HG03066 (cell line): ENCODE data around the gene CFAP157.

Experiments used
- ATAC-seq: cut with Tn5 transposase; IDR thresholded peaks from one replicate; pipeline ENCODE4 v1.9.1; 2021; ENCODE audit warnings: low read depth; ENCODE audit not compliant: unreplicated experiment

Gene CFAP157

DNA sequence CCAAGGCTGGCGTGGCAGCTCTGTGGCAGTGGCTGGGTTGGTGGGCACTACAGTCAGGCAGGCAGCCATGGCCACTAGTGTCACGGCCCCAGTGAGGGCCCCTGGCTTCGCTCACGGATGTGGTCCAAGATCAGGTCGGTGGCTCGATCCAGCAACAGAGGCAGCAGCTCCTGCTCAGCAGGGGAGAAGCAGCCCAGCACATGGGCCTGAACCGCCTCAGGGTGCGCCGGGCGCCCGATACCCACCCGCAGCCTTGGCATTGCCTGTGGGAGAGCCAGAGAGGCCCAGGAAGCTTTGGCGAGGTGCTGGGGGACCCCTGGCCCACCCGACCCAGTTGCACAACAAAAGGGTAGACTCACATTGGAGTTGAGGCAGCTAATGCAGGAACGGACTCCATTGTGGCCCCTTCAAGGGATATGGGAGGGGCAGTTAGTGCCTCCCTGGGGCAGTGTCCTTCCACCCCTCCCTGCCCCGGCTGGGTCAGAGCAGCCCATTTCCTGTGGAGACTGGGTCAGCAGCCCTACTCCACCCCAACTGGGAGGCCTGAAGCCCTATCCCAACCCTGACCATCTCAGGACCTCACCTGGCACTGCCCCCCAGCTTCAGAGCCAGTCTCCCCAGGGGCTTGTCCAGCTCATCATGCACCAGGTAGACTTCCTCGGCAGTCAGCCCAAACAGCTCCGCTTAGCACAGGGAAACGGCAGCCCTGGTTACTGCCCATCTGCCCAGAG lies 7.4 kb downstream of the CFAP157 start:
- no peak for ATAC-seq

DNA sequence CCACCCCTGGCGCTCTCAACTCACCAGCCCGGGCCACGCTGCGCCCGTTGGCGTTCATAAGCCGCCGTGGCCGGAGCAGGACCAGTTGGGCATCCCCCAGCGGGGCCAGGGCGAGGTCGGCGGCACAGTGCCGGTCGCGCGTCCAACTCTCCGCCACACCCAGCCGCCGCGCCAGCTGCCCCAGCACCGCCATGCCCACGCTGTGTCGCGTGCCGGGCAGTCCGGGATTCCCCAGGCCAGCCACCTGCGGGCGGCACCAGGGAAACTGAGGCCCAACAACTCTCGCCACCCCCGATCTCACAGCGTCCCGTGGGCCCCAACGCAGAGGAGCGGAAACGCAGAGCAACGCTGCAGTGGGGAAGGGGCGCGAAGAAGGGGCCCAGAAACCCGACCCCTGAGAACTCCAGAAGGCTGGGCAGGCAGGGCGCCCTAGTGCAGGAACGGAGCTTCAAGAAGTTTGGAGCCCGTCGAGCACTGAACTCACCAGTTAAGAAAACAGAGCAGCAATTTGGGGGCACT lies 8.2 kb downstream of the CFAP157 start:
- ATAC-seq, result peak; percentile 8

DNA sequence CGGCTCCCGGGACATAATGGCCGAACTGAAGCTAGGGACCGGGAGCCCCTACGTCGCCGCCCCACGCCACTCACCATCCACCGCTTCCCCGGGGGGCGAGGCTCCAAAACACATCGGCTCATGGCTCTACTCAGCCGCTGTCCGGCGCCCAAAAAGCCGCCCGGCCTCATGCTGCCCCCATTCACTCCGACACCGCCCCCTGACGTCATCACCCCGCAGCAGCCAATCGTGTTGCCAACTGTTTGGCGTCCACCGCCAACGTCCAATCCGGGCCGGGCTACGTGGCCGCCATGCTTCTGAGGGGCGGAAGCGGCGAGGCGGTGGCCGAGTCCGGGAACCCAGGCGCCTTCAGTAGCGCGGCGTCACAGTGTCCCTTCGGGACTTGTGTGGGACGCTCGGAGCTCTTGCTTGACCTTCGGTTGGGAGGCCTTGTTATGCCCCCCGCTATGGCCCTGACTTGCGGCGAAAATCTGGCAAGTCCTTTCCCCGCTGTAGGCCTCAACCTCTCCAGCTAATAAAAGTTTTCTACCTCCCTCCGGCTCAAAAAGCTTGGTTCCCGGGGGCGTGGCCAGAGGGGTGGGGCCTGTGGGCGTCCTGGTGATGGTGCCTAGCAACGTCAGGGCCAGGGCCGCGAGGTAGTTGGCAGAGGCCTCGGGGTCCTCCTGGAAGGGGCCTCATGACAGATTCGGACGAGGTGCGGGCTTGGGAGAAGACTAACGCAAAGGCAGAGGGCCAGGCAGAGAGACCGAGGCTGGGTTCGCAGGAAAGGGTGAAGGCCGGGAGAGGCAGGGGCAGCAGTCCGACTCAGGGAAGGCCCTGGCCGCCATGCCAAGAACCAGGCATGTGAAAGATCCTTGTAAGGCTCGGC lies 8.9 kb downstream of the CFAP157 start, which contains the start of the genes PTRH1 and TTC16:
TSS of gene PTRH1 (minus strand) at position 194 of the 868 bp plus-strand sequence. CDS start at position 170, 24 bp downstream.
TSS of gene TTC16 (plus strand) at position 610 of the 868 bp plus-strand sequence. CDS start at position 677, 67 bp downstream.
- ATAC-seq, result peak; percentile 87

DNA sequence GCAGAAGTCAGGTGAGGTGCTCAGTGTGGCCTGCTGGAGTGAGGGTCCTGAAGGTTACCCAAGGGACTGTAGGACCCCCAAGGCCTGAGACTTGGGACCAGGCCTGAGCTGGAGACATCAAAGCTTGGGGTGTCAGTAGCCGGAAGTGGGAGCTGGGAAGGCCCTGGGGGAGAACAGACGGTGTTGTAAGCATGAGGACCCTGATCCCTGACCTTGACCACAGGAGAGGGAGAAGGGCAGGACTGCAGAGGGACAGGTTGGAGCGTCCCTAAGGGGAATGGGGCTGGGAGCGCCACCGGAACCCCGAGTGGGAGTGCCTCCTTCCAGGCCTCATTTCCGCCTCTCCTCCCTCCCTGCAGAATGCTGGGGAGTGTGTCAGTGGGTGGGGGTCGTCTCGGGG lies 9.6 kb downstream of the CFAP157 start:
- no peak for ATAC-seq

DNA sequence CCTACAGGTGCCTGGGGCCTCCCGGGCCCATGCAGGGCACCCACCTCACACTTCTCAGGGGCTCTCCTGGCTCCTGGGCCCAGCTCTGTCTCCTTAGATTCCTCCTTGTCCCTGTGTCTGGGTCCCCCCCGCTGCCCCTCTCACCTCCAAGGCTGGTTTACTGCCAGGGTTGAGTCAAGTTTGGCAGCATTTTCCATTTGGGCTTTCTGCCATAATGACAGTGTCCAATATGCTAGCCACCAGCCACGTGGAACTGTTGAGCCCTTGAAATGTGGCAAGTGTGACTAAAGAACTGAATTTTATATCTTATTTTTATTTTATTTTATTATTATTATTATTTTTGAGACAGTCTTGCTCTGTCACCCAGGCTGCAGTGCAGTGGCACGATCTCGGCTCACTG lies 11.0 kb downstream of the CFAP157 start:
- no peak for ATAC-seq

DNA sequence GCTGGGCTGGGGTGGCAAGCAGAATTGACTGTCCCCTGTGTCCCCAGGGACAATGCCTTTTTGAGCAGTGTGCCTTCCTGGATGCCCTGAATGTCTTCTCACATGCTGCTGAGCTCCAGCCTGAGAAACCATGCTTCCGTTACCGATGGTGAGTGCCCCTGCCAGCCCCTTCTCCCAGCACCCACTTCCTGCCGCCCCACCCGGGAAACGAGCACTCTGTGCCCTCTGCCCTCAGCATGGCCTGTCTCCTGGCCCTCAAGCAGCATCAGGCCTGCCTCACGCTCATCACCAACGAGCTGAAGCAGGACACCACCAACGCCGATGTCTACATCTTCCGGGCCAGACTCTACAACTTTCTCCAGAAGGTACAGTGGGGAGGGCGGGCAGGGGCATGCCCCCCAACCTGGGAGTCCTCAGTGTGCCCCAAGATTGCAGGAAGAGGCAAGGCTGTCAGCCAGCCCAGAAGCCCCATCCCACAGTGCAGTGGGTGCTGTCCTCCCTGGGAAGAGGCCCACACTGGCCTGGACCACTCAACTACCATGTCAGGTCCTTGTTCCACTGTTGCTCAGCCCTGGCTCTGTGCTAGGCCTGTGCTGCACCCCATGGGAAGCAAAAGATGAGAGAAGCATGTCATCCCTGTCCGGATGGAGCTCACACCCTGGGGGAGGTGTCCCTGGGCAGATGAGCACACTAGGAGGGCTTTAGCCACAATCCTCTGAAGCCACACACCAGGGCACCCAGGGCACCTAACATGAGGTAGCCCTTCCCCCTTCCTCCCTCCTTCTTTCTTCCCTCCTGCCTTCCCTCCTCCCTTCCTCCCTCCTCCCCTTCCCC lies 13.5 kb downstream of the CFAP157 start:
- no peak for ATAC-seq

DNA sequence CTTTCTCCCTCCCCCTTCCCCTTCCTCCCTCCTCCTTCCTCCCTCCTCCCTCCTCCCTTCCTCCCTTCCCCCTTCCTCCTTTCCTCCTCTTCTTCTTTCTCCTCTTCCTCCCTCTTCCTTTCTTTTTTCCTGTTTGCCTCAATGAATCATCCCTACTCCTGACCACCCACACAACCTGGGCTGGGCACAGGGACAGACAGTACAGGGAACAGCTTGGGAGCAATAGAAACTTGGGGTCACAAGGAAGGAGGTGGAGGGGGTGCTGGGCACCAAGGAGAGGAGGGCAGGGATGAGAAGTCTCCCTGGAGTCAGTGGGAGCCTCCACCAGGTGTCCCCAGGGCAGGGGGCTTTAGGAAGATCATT lies 14.1 kb downstream of the CFAP157 start:
- no peak for ATAC-seq

DNA sequence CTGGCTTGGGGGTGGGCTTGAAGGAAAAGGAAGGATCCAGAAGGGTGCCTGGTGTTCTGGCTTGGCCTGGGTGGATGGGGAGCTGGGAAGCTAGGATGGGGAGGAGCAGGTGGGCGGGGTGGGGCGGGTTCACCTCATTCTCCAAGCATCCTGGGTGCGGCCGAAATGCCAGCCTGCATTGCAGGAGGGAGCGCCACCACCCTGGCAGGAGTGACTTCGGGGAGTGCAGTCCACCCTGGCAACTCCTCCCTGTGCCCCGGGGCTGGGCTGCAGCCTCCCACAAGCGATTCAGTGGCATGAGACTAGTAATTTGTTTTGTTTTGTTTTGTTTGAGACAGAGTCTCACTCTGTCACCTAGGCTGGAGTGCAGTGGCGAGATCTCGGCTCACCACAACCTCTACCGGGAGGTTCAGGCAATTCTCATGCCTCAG lies 14.6 kb downstream of the CFAP157 start:
- ATAC-seq, result no peak

DNA sequence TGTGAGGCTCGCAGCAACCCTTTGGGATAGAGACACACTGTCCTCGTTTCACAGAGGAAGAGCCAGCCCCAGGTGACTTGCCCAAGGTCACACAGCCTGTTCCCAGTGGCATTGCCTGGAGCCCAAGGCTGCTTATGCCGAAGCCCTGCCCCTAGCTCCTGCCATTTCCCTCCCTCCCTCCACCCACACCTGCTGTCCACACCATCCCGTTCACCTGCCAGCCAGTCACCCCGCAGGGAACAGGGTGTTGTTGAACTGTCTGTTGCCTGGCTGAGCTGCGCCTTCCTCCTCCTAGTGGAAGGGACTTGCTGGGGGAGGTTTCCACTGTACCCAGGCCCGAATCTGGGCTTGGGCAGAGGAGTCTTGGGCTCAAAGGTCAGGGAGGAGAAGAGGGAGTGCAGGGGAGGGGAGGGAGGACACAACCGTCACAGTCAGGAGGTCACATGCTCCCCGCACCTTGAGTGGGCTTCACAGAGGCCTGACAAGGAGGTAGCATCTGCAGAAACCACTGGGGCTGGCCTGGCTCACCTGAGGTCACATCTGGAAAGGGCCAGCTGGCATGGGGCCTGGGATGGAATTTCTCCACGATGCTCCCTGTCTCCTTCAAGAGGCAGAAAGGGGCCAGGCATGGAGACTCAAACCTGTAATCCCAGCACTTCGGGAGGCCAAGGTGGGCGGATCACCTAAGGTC lies 15.4 kb downstream of the CFAP157 start:
- no peak for ATAC-seq

DNA sequence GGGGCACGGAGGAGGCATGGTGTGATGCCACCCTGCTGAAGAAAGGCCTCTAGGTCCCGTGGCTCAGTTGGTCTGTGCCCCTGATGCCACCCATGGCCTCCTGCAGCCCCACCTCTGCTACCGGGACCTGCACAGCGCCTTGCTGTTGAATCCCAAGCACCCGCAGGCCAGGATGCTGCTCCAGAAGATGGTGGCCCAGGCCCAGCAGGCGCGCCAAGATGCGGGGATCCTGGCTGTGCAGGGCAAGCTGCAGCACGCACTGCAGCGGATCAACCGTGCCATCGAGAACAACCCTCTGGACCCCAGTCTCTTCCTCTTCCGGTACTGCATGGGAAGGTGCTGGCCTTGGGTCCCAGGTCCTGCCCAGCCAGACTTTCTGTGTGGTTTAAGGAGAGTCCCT lies 16.2 kb downstream of the CFAP157 start:
- no peak for ATAC-seq

DNA sequence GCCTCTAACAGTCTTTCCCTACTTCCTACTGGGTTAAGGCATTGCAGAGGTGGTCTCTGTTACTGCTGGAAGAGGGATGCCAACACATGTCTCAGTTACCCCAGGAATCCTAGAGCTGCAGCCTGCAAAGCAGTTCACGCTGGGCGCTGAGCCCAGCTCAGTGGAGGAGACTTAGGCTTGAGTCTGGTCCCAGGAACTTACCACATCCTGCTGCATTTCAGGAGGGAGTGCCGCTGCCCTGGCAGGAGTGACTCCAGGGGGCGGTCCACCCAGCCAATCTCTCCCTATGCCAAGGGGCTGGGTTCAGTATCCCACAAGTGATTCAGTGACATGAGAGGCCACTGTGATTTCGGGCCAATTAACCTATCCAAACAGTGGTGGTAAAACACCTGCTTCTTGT lies 16.7 kb downstream of the CFAP157 start:
- ATAC-seq, result no peak

DNA sequence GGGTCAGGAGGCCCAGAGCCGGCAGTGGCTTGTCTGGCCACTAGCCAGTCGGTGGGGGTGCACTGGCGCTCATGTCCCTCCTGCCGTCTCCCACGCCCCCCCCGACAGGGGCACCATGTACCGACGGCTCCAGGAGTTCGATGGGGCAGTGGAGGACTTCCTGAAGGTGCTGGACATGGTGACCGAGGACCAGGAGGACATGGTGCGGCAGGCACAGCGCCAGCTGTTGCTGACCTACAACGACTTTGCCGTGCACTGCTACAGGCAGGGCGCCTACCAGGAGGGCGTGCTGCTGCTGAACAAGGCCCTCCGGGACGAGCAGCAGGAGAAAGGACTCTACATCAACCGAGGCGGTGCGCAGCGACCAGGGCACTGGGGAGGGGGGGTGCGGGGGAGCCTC lies 17.2 kb downstream of the CFAP157 start:
- ATAC-seq, result no peak

DNA sequence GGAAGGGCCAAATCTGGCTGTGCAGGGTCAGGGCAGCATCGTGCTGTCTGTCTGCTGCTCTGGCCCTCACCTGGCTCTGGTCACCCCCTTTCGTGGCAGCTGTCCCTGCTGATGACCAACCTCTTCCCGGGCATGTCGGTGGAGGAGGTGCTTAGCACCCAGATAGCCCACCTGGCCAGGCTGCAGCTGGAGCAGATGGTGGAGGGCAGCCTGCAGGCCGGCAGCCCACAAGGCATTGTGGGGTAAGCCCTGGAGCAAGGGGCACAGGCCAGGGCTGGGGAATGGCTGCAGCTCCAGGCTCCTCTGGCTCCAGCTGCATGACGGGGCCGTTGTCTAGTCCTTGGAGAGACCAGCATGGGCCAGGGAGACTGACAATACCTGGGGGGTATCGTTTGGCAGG lies 20.1 kb downstream of the CFAP157 start:
- no peak for ATAC-seq

DNA sequence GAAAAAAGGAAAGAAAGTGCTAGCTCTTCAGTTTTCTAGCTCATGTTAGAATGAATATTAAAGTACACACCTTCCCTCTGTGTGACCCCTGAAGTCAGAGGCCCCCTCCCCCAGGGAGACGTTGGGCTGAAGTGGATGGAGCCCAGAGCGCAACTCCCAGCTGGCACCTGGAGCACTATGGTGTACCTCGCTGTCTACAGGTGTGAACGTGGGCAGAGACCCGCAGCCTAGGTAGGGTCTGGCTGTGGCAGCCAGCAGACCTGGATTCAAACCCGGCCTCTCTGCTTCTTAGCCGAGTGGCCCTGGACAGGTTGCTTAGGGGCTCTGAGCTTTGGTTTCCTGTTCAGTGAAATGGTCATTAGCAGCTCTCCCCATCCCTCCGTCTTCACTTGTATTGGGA lies 22.0 kb downstream of the CFAP157 start:
- no peak for ATAC-seq

DNA sequence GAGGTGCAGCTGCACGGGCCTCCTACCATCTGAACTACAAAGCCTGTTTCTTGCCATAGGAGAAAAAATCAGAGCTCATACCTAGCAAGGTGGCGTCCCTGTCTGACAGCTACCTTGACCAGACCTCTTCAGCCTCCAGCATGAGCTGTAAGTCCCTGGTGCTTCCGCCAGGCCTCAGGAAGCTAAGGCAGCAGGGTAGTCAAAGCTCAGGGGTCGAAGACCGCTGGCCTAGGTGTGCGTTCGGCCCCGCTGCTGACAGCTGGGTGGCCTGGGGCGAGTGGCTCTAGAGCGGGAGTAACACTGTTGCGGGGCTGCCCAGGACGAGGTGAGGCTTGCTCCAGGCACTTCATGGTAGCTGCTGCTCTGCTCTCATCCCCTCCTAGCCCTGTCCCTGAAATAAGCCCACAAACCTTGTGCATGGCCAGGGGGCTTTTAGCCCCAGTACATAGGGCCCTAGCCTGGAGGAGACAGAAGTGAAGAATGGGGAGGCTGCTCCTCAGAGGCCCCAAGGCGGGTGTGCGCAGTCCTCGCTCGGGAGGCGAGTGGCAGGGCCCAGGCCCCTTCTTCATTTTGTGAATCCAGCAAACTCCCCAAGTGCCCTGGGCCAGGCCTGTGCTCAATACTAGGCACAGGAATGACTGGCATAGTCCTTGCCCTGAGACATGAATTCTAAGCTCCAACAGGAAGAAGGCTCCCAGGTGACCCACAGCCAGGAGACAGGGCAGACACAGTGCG lies 22.9 kb downstream of the CFAP157 start:
- ATAC-seq, result no peak

DNA sequence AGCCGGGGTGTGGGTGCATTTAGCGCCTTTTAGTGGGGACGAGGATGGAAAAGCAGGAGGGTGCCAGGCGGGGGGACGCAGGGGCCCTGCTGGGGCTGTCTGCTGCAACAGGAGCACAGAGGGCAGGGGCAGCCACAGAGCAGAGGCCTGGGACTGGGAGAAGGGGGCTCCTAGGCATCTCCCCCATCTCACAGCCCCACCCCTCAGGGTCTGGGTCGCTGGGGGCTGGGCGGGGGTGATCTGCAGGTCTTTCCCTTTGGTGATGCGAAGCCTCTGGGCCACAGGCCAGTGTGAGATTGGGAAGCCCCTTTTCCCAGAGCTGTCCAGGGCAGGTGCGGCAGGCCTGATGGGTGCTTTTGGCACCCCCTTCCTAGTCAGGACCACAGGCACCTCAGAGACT lies 23.5 kb downstream of the CFAP157 start:
- ATAC-seq, result no peak

DNA sequence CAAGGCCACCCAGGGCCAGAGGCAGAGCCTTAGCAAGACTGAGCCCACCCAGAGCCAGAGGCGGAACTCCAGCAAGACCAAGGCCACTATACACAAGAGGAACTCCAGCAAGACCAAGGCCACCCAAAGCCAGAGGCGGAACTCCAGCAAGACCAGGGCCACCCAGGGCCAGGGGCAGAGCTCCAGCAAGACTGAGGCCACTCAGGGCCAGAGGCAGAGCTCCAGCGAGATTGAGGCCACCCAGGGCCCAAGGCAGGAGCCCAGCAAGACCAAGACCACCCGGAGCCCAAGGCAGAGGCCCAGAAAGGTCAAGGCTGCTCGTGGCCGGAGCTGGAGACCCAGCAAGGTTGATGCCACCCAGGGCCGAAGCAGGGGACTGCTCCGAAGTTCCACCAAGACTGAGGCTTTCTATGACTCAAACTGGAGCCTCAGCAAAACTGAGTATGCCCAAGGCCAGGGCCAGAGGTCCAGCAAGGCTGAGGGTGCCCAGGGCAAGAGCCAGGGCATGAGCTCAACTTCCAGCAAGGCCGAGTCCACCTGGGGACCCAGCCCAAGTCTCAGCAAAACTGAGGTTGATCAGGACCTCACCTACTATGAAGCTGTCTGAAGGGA lies 24.1 kb downstream of the CFAP157 start:
- no peak for ATAC-seq

DNA sequence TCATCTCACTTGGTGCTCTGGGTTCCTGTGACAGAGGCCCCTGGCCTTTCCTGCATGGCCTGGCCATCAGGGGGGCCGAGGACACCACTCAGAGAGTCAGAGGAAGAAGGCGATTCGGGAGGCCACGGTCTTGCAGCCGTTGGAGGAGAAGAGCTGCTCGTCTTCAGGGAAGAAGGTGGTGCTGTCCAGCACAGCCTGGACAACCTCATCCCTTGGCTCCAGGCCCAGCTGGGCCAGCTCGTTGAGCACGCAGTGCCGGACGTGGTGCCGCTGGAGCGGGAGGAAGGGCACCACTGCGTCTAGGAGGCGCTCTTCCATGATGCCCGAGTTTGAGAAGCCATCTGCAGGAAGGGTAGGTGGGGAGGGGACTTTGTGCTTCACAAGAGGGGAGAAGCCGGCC lies 25.1 kb downstream of the CFAP157 start:
- ATAC-seq, result no peak

DNA sequence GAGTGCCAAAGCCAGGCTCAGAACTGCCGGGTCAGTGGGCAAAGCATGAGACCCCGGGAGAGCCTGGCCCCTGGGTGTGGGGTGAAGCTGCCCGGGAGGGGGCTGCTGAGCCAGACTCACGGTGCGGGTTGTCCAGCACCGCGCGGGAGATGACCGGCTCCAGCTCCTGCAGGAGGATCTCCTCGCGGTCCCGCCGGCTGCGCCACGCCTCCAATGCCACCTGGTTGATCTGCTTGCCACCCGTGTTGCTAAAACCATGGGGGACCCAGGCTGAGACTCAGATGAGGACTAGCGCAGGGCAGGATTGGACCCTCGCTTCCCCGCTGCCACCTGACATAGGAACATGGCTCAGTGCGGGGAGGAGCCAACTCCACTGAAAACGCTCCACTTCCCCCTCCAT lies 25.7 kb downstream of the CFAP157 start:
- no peak for ATAC-seq
